HG02884 (cell line): Measurements from ENCODE around the gene ATF7.
"Not testable (repeated sequence)": the region's sequence is repeated elsewhere in the genome, so short reads cannot be mapped to it uniquely, and the experiment has no call there.

Experiments
- ATAC-seq: cut with Tn5 transposase; IDR thresholded peaks from one replicate; pipeline ENCODE4 v1.9.1; 2021; ENCODE audit warnings: mild to moderate bottlenecking, moderate library complexity; ENCODE audit not compliant: unreplicated experiment

Gene ATF7

DNA sequence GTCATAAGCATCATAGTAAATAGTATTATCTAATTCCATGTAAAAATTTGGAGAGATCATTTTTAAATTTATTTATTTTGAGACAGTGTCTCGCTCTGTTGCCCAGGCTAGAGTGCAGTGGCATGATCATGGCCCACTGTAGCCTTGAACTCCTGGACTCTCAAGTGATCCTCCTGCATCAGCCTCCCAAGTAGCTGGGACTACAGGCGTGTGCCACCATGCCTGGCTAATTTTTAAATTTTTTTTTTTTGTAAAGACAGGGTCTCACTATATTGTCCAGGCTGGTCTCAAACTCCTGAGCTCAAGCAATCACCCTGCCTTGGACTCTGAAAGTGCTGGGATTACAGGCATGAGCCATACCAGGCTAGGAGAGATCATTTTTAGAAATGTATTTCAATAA lies 27.2 kb downstream of the ATF7 start:
- ATAC-seq, result not testable (repeated sequence)

DNA sequence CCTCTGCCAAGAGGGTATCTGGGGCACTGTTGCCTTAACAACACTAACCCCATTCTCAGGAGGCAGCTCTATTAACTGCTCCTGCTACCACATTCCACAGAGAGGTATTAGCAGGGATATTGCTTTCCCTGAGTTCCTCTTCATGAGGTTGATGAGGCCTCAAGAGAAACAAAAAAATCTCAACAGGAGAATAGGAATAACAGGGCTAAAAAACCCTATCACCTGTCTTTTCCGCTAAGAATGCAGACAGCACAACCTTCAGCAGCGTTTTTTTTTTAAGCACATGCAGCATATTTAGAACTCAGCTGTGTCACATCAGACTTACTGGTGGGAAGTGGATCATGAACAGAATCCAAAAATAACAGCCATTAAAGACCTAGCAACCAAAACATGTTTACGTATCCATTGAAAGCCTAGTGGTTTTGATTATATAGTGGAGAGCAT lies 29.2 kb downstream of the ATF7 start:
- no peak for ATAC-seq

DNA sequence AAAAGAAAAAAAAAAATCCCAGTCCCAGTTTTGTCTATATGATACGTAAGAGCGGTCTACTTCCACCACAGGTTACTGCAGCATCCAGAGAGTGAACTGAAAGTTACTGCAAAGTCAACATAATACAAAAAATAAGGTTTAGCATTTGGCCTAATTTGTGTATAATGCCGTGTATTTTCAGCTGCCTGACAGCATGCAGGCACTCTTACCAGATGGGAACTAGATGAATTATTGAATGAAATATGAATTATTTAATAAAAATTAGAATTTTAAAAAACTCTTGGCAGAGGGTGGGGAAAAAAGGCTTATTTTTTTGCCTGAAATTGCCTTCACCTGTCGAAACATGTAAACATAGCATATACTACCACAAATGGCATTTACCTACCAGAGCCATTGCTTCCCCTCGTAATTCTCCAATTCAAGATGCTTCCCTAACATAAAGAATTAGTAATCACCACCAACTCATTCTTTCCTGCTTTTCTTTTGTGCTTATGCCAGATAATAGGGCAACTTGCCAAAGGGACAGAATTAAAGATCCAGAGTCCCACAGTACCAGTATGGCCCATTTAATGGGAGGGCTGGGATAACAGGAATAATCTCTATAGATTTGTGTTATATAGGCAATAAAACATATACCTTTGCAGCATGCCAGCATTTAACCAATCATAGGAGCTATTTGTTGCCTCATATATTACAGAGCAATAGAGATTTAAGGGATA lies 31.1 kb downstream of the ATF7 start:
- no peak for ATAC-seq

DNA sequence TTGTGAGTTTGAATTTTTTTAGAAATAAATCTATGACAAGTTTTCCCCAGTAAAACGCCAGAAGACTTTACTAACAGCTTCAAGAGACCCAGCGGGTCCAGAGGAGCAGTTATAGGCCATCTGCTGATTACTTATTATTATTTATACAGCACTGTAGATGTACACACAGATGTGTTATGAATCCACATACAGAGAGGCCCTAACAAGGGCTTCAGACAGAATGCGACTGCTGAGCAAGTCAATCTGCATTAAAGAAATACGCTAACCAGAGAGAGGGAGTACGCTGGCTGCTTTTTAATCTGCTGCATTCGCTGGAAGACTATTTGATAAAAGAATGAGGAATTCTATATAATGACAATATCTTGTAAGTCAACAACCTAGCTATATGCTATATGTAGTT lies 32.5 kb downstream of the ATF7 start:
- no peak for ATAC-seq

DNA sequence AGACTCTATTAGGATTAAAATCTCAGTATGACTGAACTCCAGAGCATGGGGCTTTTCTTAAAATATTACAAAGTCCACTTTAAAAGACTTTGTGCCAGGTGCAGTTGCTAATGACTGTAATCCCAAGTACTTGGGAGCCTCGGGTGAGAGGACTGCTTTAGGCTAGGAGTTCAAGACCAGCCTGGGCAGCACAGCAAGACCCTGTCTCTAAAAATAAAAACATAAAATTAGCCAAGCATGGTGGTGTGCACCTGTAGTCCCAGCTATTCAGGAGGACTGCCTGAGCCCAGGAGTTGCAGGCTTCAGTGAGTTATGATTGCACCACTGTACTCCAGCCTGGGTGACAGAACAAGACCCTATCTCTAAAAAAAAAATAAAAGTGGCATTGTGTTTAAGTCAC lies 33.2 kb downstream of the ATF7 start:
- no peak for ATAC-seq

DNA sequence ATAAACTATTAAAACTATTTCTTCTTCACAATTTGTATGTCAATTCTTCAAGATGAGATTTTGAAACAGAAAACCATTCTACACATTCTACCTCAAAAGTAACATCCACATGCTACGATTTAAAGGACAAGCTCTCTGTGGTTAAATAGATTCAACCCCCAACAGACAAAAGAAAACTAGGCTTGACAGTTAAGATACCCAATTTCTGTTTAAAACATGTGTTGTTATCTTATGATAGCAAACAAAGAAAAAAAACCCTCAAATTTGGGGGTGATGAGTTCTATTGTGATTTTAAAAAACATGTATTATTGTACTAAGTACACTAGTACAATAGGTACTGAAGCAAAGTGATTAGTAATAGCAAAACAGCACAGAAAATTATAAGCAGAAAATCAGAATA lies 33.8 kb downstream of the ATF7 start:
- no peak for ATAC-seq

DNA sequence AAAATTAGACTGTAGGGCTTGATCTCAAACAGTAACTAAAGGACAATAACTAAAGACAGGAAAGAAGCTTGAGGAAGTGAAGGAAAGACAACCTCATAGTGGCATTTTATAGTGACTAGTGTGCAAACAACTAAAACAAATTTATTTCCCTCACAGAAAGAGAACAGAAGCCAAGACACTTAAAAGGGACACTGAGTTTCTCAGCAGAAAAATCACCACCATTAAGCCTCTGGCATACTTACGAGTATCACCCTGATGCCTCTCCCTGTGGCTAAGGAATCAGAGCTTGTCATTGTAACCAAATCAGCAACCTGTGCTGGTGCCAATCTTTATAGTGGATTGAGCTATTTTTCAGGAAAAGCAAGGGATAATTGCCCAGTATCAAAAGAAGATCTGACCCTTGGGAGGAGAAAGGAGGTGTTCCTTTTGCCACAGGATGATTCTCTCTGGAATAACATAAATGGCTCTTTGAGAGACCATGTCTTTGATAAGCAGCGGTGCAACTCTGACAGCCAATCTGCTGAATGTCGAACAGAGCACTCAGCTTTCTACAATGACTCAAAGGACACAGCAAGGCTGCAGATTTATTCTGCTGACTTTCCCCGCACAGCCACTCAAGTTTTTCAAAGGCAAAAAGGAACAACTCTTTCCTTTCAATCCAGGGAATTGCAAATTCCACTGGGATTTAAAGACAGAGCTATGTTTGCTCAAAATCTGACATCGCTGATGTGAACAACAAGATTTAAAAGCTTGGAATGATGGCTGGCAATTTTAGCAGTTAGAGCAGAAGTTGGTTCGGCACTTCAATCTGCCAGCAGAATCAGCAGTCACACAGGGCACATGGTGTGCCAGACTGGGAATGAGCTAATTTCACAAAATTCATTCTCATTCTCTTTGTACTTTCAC lies 34.6 kb downstream of the ATF7 start:
- no peak for ATAC-seq

DNA sequence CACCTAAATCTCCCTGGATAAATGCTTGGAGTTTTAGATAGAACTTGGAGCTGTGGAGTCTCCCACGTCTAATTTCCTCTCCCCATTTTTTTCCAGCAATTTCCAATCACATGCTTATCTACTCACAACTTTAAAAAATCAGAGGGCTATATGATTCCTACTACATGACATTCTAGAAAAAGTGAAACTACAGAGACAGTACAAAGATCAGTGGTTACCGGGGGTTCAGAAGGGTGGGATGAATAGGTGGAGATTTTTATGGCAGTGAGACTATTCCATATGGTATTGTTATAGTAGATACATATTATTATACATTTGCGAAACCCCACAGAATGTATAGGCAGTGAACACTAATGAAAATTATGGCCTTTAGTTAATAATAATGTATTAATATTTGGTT lies 35.5 kb downstream of the ATF7 start:
- ATAC-seq, result no peak

DNA sequence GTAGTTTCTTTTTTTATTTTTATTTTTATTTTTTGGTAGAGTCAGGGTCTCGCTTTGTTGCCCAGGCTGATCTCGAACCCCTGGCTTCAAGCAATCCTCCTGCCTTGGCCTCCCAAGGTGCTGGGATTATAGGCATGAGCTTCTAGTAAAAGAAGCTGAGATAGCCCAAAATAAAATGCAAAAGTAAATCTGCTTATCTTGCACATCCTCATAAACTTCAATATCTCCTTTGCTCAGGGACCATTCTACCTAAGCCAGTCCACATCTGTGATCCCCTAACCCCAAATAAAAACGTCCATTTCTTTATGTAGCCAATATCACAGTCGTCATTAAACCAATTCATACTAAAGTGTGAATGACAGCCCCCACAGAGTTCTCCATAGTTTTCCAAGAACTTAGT lies 36.3 kb downstream of the ATF7 start:
- ATAC-seq, result no peak

DNA sequence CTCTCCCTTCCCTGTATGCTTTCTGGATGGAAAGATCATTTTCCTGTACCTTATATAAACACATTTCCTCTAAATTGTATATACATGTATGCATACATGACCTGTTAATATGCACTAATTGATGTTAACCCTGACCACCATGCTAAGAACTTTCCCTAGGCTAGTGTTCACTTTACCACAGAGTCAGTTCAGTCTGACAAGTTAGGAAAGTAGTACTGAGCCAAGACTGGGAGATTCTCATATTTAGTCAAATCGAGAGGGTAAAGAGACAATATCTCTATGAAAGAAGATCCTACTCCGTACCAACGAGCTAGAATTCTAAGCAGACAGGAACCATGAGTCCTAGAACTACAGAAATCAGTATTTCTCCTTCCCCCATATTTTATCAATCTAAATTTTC lies 36.8 kb downstream of the ATF7 start:
- no peak for ATAC-seq

DNA sequence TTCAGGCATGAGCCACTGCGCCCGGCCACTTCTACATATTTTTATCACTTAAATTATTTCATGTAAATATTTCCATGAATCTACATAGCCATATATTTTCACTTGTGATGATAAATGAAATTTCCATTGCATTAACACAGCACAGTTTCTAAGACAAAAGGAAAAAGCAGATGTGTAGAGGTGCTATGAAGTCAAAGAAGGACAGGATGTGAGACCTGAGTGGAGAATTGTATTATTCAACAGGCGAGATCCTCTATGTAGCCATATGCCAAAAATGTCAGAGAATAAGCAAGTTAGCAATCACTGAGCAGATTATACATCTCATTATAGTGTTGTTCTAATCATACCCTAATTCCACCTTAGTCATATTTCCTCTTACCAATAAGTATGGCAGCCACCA lies 38.1 kb downstream of the ATF7 start:
- ATAC-seq, result no peak

DNA sequence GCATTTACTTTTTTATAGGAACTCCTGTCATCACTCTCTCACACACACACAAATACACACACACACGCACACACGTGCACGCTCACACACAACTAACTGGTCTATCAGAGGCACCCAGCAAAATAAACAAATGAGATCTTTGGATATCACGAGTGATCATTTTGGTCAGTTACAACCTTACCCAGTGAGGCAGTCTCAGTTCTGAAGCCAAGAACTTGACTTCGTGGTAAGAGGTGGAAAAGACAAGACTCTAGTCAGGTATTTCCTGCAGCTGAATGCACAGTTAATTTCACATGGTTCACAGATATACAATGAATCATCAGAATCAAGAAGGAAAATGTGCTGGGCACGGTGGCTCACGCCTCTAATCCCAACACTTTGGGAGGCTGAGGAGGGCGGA lies 39.4 kb downstream of the ATF7 start:
- ATAC-seq, result no peak

DNA sequence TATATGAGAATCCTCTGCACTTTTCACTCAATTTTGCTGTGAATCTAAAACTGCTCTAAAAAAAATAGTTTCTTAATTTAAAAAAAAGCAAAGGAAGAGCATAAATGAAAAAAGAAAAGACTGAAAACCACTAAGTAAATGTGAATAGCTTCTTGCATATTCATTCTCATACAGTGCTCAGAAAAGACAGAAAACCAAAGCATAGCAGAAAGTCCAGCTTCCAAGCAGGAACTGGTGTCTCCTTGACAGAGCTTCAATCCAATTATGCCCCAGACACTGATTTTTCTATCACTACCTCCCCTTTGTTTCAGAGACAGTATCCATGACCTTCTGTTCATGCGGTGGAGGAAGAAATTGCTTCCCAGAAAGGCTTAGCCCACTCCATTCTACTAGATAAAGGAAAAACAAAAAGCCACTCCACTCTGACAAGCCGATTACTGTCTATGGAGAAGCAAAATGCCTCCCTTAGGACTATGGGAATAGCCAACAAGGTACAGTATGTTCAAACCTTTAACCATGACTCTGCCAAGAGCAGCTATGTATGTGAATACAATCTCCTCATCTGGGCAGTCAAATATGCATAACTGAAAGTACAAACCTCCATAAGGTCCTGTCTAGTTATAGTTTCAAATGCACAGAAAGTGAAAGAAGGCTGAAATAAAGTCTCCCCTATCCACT lies 40.6 kb downstream of the ATF7 start:
- ATAC-seq, result no peak

DNA sequence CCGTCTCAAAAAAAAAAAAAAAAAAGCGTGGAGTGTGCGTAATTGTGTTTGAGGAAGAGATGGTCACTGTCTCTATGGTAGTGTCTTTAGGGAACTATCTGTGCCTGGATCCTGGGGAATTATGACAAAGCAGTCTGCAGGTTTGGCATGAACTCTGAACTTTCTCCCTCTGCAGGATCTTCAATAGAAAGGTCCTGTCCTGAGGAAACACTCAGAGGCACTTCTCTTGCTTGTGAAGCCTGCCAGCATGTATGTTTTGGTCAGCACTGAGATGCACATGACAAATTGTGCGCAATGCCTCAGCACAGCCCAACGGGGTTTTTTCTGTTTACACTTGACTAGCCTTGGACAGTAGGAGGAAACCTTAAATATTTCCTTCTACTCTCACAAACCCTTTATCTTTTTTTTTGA lies 46.6 kb downstream of the ATF7 start:
- no peak for ATAC-seq

DNA sequence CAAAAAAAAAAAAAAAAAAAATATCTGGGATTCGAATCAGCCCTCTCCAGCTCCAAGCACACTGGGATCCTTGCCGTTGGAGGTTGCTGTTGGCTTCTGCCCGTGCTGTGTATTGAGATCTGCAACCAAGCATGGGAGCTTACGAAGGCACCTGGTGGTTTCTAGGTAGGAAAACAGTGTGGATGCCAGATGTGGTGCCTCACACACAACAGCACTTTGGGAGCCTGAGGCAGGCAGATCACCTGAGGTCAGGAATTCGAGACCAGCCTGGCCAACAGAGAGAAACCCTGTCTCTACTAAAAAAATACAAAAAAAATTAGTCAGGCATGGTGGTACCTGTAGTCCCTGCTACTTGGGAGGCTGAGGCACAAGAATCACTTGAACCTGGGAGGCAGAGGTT lies 47.4 kb downstream of the ATF7 start:
- ATAC-seq, result no peak

DNA sequence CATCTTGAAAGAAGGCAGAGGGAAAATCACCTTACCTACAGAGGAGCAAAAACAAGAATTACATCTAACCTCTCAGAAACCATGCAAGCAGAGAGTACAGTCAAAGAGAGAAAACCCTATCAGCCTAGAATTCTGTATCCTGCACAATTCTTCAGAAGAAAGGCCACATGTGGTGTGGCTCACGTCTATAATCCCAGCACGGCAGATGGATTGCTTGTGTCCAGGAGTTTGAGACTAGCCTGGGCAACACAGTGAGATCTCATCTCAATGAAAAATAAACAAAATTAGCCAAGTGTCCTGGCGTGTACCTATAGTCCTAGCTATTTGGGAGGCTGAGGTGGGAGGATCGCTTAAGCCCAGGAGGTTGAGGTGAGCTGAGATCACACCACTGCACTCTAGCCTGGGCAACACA lies 48.2 kb downstream of the ATF7 start:
- ATAC-seq, result no peak

DNA sequence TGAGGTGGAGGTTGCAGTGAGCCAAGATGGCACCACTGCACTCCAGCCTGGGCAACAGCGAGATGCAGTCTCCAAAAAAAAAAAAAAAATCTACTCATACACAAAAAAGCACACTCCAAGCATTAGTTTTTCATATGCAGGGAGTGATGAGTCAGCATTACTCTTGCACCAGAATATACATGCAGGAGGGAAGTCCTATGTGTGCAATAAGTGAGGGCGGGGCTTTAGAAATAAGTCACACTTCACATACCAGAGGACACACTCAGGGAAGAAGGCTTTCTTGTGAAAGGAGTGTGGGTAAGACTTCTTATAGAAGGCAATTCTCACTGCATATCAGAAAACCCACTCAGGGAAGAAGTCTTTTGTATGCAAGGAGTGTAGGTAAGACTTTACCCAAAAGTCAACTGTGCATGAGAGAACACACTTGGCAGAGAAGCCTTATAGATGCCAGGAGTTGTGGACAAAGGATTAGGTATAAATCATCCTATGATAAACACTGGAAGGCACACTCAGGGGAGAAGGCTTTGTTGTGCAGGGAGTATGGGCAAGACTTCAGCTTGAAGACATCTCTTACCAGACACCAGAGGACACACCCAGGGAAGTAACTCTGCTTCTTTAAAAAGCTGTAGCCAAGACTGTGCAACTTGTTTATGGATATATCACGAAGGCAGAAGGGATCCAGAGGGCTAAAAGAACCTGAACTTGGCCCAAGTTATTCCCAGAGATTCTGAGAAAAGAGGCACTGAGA lies 50.5 kb downstream of the ATF7 start:
- no peak for ATAC-seq

DNA sequence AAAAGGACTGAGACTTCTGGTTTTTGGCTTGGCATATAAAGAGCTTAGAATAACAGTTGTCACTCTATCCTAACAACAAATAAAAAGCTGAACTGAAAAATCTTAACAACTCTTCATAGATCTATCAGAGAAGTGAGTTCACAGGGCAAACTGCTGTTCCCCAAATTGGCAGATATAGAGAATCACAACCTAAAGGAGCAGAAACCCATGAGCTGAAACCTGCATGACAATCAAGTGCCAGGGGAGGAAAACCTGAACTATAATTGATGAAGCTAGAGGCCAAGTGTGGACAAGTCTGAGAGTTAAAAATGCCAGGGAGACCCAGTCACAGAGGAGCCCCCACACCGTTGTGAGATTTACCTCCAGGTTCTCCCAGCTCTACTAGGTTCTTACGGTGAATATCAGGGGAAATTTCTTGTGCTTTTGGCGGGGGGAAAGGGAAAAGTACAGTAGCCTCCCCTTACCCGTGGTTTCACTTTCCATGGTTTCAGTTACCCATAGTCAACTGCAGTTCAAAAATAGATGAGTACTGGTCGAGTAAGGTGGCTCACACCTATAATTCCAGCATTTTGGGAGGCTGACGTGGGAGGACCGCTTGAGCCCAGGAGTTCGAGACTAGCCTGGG lies 53.9 kb downstream of the ATF7 start:
- no peak for ATAC-seq

DNA sequence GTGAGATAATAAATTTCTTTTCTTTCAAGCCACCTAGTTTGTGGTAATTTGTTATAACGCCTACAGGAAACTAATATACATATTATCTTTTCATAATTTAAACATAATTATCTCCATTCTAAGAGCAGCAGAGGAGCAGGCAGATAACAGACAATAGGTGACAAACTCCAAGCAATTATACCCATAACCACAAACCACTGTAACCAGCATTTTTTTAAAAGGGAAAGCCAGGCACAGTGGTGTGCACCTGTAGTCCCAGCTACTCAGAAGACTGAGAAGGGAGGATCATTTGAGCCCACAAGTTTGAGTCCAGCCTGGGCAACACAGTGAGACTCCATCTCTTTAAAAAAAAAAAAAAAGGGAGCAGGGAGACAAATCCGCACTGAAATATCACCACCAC lies 54.9 kb downstream of the ATF7 start:
- no peak for ATAC-seq

DNA sequence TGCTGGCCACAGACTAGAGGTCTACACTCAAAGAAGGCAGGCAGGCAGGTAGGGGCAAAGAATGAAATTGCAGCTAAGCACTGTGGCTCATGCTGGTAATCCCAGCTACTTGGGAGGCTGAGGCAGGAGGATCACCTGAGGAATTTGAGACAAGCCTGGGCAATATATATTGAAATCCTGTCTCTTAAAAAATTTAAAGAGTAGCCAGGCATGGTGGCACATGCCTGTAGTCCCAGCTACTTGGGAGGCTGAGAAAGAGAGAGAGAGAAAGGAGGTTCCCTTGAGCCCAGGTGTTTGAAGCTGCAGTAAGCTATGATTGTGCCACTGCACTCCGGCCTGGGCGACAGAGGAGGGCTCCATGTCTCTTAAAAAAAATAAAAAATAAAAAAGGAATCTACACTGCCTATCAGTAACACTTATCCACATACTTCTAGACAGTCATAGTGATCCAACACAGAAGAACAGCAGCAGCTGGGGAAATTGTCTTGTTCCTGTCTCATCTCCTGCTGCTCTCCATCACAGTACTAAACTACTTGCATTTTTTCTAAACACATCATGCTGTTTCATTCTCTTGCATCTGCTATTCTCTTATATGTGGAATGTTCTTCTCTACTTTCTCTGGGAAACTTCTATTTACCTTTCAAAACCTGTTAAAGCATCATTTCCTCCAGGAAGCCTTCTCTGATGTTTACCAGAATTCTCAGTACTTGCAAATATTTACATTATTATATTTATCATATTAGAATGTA lies 57.2 kb downstream of the ATF7 start:
- no peak for ATAC-seq
